ENCODE measurements around the gene PAM.

GRCh38 chr5:102818345-102818744, 63.2 kb downstream of the PAM start:
- TF ChIP-seq CTCF (IDR thresholded peaks at IDR 0.05): no peak
- no peak for TF ChIP-seq SIN3A (IDR thresholded peaks at IDR 0.05; ENCODE audit: borderline replicate concordance, insufficient read depth, low read depth, low read length)
- no peak for TF ChIP-seq POLR2AphosphoS5 (IDR thresholded peaks at IDR 0.05; ENCODE audit: low read depth, low read length)
- TF ChIP-seq TCF7L2 (IDR thresholded peaks at IDR 0.05; ENCODE audit: low read depth, low read length): no peak
- no peak for TF ChIP-seq REST (IDR thresholded peaks at IDR 0.05; ENCODE audit: insufficient read depth in 1 of 2, low read depth in 2 of 2, low read length in 1 of 2)

Data from Panc1 (cell line).